H1 (cell line): ENCODE measurements around the gene DTD1. TPM values are rescaled to one million over a fixed set of nuclear protein-coding genes. Genes with fewer than 3 reads are reported as not detected.

ENCODE experiments used
- JUN ChIP-seq: IDR thresholded peaks from 2 replicates; pipeline ENCODE4 v1.6.1; 2011; ENCODE audit warnings: low read depth, mild to moderate bottlenecking, improper control_type of control experiment, low read length
- TEAD4 ChIP-seq: IDR thresholded peaks from 2 replicates; pipeline ENCODE4 v1.6.1; 2012; ENCODE audit warnings: low read depth, low read length, inconsistent platforms, mixed read lengths
- polyA plus RNA-seq, 7 experiments: library from polyadenylated mRNA; depleted of rRNA in 3 of 7; stranded (reverse) in 5 of 7; unstranded in 2 of 7; fragments of >200 nt in 5 of 7; fragments of 200-250 nt in 2 of 7; gene quantifications; 1 replicate in 5 of 7; 2 replicates in 1 of 7; 4 replicates in 1 of 7; pipeline versions ENCODE4 v1.2.1 to v1.2.3, GENCODE V29; 2011 to 2013; ENCODE audit warnings: missing spikeins in 2 of 7, mixed read lengths in 2 of 7
- small RNA-seq: library from polyadenylated mRNA; stranded (forward); fragments of <200 nt; extraction: miRNeasy Mini kit (QIAGEN cat#:217004); gene quantifications from one replicate; pipeline ENCODE3, GENCODE V24; 2013; ENCODE audit not compliant: insufficient read depth
- total RNA-seq: library from RNA; stranded (reverse); fragmentation: NEBNext Ultra II Directional; extraction: Animal tissue kit (Norgen Biotek cat#: 25700); gene quantifications from 2 replicates; pipeline ENCODE4 v1.2.1, GENCODE V29; 2021

DTD1 gene
- total and polyA plus RNA-seq, 2 of the 8 experiments (the other 6 are each of a cell fraction or from before 2014, with no cell fraction given), result 49.7 to 66.6 TPM

DNA sequence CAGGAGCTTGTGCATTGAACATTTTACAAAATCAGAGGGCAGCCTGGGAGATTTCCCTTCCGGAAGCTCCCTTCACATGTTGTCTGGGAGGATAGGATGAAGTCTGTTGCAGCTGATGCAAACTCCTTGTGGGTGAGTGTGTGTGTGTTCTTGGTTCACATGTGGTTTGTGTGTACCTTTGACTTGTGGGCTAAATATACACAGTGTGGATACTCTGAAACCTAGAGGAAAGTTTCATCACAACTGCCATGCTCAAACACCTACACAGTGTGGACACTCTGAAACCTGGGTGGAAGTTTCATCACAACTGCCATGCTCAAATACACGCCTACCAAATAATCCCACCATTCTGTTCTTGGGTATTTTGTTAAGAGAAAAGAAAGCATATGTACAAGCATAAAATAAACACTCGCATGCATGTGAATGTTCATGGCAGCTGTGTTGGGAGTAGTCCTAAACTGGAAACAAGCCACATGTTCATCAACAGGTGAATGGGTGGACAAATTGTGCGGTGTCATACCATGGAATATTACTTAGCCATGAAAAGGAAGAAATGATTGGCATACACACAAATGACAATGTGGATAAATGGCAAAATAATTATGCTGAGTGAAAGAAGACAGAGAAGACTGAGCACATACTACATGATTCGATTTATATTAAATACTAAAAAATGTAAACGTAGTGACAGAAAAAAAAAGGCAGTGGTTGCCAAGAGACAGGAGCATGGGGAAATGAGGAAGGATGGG, 227.5 kb downstream of the DTD1 start (continued):
- TF ChIP-seq TEAD4 (no peak), JUN (no peak)

Small RNA genes lying within 50 kb of the gene (small RNA-seq; reads per million reads assigned to genes)
- not detected for gene RN7SL638P
- not detected for gene RNU6ATAC34P

Other genes with a start within 250 kb of the DTD1 start
- 9.7 and 9.9 TPM in 2 replicates for gene DZANK1, start 121.0 kb upstream of the DTD1 start, total RNA-seq
- gene DZANK1, start 121.0 kb upstream of the DTD1 start, polyA plus RNA-seq (2011; rRNA removed), result 4.9 and 8.0 TPM in 2 replicates
- 12.6 and 14.0 TPM in 2 replicates for gene POLR3F, start 120.7 kb upstream of the DTD1 start, total RNA-seq
- gene POLR3F, start 120.7 kb upstream of the DTD1 start, polyA plus RNA-seq (2011; rRNA removed), result 2.8 and 5.7 TPM in 2 replicates
- 13.5 and 15.1 TPM in 2 replicates for gene RBBP9, start 90.8 kb upstream of the DTD1 start, total RNA-seq
- 5.7 and 9.5 TPM in 2 replicates for gene RBBP9, start 90.8 kb upstream of the DTD1 start, polyA plus RNA-seq (2011; rRNA removed)
- gene SEC23B, start 80.1 kb upstream of the DTD1 start, total RNA-seq, result 61.2 and 62.8 TPM in 2 replicates
- 49.6 and 53.3 TPM in 2 replicates for gene SEC23B, start 80.1 kb upstream of the DTD1 start, polyA plus RNA-seq (2011; rRNA removed)
- 69.8 and 73.0 TPM in 2 replicates for gene SMIM26, start 20.6 kb upstream of the DTD1 start, total RNA-seq
- gene SMIM26, start 20.6 kb upstream of the DTD1 start, polyA plus RNA-seq (2011; rRNA removed), result 73.0 and 95.0 TPM in 2 replicates
- not detected in 2 replicates for gene SCP2D1, start 225.7 kb downstream of the DTD1 start, total RNA-seq
- gene SCP2D1, start 225.7 kb downstream of the DTD1 start, polyA plus RNA-seq (2011; rRNA removed), result not detected in 2 replicates